ENCODE measurements around the gene NTSR1. TPM values are rescaled to one million over a fixed set of nuclear protein-coding genes. Genes with fewer than 3 reads are reported as not detected.

NTSR1 gene
- total and polyA plus RNA-seq, 3 donors from 2014 or later: 0.41 to 1.3 (median 0.81) TPM

- TF ChIP-seq CTCF (IDR thresholded peaks at IDR 0.05) (no peak), POLR2A (IDR thresholded peaks at IDR 0.05) (no peak)
- no peaks in the 10 kb centered on the region for H3K27me3 ChIP-seq
- no peak for DNase-seq
- no peaks in the 10 kb centered on the region for H3K36me3 ChIP-seq (ENCODE audit: low read depth, missing control alignments)
- intact Hi-C loops (cut with DNase I; ENCODE audit: low total_unique reads): no loop called here
- peaks cover 4% of the 10 kb centered on the region for H3K4me1 ChIP-seq
- H3K9me3 ChIP-seq: no peaks in the 10 kb centered on the region
- no peak overlapping the region for H3K4me3 ChIP-seq
- WGBS, 2 donors: 89 to 94% methylated on average over 23 to 30 of the region's 31 CpGs
- H3K27ac ChIP-seq: no peak overlapping the region
Observed at GRCh38 chr20:62754122-62754990, 45.7 kb downstream of the NTSR1 start.

GRCh38 chr20:62754991-62755356 lies 46.3 kb downstream of the NTSR1 start:
- H3K4me3 ChIP-seq: no peak overlapping the region
- no peaks in the 10 kb centered on the region for H3K27me3 ChIP-seq
- DNase-seq: no peak
- no peaks in the 10 kb centered on the region for H3K9me3 ChIP-seq
- intact Hi-C loops (cut with DNase I; ENCODE audit: low total_unique reads): no loop called here
- no peaks in the 10 kb centered on the region for H3K36me3 ChIP-seq (ENCODE audit: low read depth, missing control alignments)
- H3K27ac ChIP-seq: no peak overlapping the region
- TF ChIP-seq CTCF (IDR thresholded peaks at IDR 0.05): no peak
- no peak for TF ChIP-seq POLR2A (IDR thresholded peaks at IDR 0.05)
- 71 to 92% methylated on average over 1 of the region's 1 CpG for WGBS, 2 donors
- H3K4me1 ChIP-seq: peaks cover 4% of the 10 kb centered on the region

GRCh38 chr20:62755817-62756724 lies 47.4 kb downstream of the NTSR1 start:
- Histone ChIP-seq H3K36me3 (ENCODE audit: low read depth, missing control alignments) (no peaks in the 10 kb centered on the region), H3K9me3 (no peaks in the 10 kb centered on the region), H3K27me3 (no peaks in the 10 kb centered on the region), H3K4me3 (no peak overlapping the region), H3K27ac (no peak overlapping the region), H3K4me1 (peaks cover 4% of the 10 kb centered on the region)
- DNase-seq: no peak
- WGBS, 2 donors: 61 to 73% methylated on average over 6 to 10 of the region's 10 CpGs
- TF ChIP-seq CTCF (IDR thresholded peaks at IDR 0.05): no peak
- no peak for TF ChIP-seq POLR2A (IDR thresholded peaks at IDR 0.05)
- intact Hi-C loops (cut with DNase I; ENCODE audit: low total_unique reads): no loop called here

GRCh38 chr20:62758226-62758912 lies 49.7 kb downstream of the NTSR1 start:
- H3K4me1 ChIP-seq: no peaks in the 10 kb centered on the region
- intact Hi-C loops (cut with DNase I; ENCODE audit: low total_unique reads): no loop called here
- no peak overlapping the region for H3K4me3 ChIP-seq
- no peaks in the 10 kb centered on the region for H3K36me3 ChIP-seq (ENCODE audit: low read depth, missing control alignments)
- no peaks in the 10 kb centered on the region for H3K27me3 ChIP-seq
- no peak for DNase-seq
- H3K27ac ChIP-seq: no peak overlapping the region
- no peak for TF ChIP-seq POLR2A (IDR thresholded peaks at IDR 0.05)
- no peak for TF ChIP-seq CTCF (IDR thresholded peaks at IDR 0.05)
- WGBS, 2 donors: 76 to 84% methylated on average over 6 to 16 of the region's 16 CpGs
- no peaks in the 10 kb centered on the region for H3K9me3 ChIP-seq

Measured in testis (tissue), 3 donors.